Left ventricle myocardium inferior (tissue), 1 donor: Measurements from ENCODE around the gene PDZK1IP1. TPM values are rescaled to one million over a fixed set of nuclear protein-coding genes. Genes with fewer than 3 reads are reported as not detected.

ENCODE experiments used
- DNase-seq: peaks from one replicate; pipeline ENCODE4 v3.0.0-alpha.2; 2020
- H3K27ac ChIP-seq: fragments of 200-600 bp; replicated peaks from 2 replicates; pipeline ENCODE4 v1.8.0; 2021
- H3K27me3 ChIP-seq: fragments of 200-600 bp; 2 replicates; pipeline ENCODE4 v1.8.0; 2021; ENCODE audit warnings: low read depth
- H3K36me3 ChIP-seq: fragments of 200-600 bp; 2 replicates; pipeline ENCODE4 v1.8.0; 2021
- H3K4me1 ChIP-seq: fragments of 200-600 bp; 2 replicates; pipeline ENCODE4 v1.8.0; 2021
- H3K4me3 ChIP-seq: fragments of 200-600 bp; 2 replicates; pipeline ENCODE4 v1.8.0; 2021; ENCODE audit warnings: mild to moderate bottlenecking, moderate library complexity
- H3K9me3 ChIP-seq: fragments of 200-600 bp; replicated peaks from 2 replicates; pipeline ENCODE4 v1.8.0; 2021
- intact Hi-C: fragments of 100-400 bp; cut with micrococcal nuclease; formaldehyde crosslinking; loops from one replicate; pipeline ENCODE4 v1.11.0; 2022
- total RNA-seq: library from RNA; stranded (reverse); fragmentation: NEBNext Ultra II Directional; extraction: Animal tissue kit (Norgen Biotek cat#: 25700); gene quantifications from one replicate; pipeline ENCODE4 v1.2.1, GENCODE V29; 2021
- TF ChIP-seq, protein P1 (sequence below): fragments of 200-600 bp; IDR thresholded peaks from 2 replicates; pipeline ENCODE4 v1.8.0; 2021; ENCODE audit warnings: antibody characterized with exemption, mild to moderate bottlenecking, borderline replicate concordance
- donor health status: DM: no; HTN: yes; CAD: no; lungs with severe emphysema.

Gene PDZK1IP1
- total RNA-seq, 1 donor from 2014 or later = not detected

DNA sequence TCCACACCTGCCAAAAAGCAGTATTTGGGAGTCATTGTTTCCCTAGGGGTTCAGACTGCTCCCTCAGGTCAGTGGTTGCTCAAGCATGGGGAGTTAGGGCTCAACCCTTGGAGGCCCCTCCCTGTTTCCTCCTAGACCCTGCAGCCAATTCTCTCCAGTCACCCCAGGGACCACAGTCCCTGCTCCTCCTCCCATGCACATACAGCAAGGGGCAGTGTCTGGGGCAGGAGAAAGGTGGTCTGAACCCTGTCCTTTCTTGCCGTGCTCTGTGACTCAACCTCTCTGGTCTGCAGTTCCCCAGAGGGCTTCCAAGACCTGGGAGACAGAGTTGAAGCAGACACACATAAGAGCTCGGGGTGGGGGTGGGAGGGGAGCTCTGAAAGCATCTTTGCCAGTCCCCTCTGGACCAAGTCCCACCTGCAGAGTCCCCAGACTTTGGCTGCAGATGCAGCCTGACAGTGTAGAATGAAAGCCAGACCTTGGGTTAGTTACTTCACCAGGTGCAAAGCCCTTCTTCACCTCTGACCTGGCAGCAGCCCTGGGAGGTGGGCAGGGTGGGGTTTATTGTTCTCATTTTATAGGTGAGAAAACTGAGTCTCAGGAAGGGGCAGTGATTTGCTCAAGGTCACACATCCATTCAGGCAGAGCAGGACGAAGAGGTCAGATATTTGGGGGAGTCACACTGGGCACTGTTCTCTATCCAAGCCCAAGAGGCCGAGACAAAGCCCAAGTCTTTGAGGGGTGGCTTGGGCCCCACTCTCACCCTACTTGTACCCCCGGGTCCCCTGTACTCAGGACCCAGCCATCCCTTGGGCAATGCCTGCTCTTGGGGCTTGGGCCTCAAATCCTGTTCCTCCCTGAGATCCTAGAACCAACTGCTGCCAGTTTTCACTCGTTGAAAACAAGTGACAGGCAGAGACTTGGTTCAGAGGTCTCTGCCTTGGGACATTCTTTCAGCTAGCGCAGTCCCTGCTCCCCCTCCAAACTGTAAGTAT is 748 bp downstream of the PDZK1IP1 start:
- H3K27ac ChIP-seq = peak overlapping the region; percentile 36
- TF ChIP-seq, protein P1, sequence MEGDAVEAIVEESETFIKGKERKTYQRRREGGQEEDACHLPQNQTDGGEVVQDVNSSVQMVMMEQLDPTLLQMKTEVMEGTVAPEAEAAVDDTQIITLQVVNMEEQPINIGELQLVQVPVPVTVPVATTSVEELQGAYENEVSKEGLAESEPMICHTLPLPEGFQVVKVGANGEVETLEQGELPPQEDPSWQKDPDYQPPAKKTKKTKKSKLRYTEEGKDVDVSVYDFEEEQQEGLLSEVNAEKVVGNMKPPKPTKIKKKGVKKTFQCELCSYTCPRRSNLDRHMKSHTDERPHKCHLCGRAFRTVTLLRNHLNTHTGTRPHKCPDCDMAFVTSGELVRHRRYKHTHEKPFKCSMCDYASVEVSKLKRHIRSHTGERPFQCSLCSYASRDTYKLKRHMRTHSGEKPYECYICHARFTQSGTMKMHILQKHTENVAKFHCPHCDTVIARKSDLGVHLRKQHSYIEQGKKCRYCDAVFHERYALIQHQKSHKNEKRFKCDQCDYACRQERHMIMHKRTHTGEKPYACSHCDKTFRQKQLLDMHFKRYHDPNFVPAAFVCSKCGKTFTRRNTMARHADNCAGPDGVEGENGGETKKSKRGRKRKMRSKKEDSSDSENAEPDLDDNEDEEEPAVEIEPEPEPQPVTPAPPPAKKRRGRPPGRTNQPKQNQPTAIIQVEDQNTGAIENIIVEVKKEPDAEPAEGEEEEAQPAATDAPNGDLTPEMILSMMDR = no peak
- DNase-seq = no peak
- H3K4me3 ChIP-seq = no peak overlapping the region
- H3K36me3 ChIP-seq = no peaks in the 10 kb centered on the region
- H3K9me3 ChIP-seq = no peaks in the 10 kb centered on the region
- H3K4me1 ChIP-seq = peaks cover 22% of the 10 kb centered on the region
- intact Hi-C loops = no loop called here
- no peaks in the 10 kb centered on the region for H3K27me3 ChIP-seq

DNA sequence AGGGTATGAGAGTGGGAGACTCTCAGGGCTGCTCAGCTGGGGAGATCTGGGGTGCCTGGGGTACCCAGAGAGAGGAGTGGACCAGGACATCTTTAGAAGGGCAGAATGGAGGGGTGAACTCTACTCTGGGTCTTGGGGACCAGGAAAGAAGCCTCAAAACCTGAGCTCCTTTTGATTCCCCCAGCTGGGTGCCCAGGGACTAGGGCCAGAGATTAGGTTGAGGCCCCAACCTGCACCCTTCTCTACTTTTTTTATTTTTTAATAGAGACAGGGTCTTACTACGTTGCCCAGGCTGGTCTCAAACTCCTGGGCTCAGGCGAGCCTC is 1.9 kb downstream of the PDZK1IP1 start:
- Histone ChIP-seq H3K9me3 (no peaks in the 10 kb centered on the region), H3K27ac (no peak overlapping the region), H3K4me1 (peaks cover 18% of the 10 kb centered on the region), H3K27me3 (peaks cover 12% of the 10 kb centered on the region), H3K4me3 (no peak overlapping the region), H3K36me3 (no peaks in the 10 kb centered on the region)
- DNase-seq = no peak
- intact Hi-C loops = no loop called here
- TF ChIP-seq, protein P1 = no peak

DNA sequence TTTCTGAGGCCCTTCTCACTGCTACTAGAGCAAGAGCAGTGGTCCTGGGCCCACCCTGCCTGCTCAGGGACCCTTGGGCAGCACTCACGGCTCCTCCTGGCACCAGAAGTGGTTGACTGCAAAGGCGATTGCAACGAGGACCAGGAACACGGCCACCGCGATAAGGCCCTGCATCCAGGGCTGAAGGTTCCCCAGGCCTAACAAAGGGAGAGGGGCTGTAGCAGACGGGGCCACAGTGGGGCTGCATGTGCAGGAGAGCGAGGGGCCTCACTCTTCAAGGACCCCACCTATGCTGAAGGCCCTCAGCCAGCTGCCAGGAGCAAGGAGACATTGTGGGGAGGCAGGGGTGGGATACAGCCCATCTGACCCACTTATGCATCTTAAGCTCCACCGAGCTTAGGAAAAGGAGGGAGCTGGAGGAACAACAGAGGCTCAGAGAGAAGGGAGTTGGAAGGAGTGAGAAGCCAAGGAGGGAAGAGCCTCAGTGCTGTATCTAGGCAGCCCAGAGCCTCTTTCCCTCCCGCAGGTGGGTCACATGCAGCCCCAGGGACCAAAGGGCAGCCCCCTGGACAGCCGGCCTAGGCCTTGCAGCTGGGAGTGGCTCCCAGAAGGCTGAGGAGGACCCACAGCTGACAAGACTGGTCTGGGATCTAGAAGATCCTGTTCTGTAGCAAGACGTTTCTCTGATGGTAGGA is 2.5 kb downstream of the PDZK1IP1 start:
- intact Hi-C loops = no loop called here
- TF ChIP-seq, protein P1 = no peak
- DNase-seq = no peak
- Histone ChIP-seq H3K27ac (no peak overlapping the region), H3K36me3 (no peaks in the 10 kb centered on the region), H3K9me3 (no peaks in the 10 kb centered on the region), H3K4me3 (no peak overlapping the region), H3K27me3 (peaks cover 17% of the 10 kb centered on the region), H3K4me1 (peaks cover 13% of the 10 kb centered on the region)

DNA sequence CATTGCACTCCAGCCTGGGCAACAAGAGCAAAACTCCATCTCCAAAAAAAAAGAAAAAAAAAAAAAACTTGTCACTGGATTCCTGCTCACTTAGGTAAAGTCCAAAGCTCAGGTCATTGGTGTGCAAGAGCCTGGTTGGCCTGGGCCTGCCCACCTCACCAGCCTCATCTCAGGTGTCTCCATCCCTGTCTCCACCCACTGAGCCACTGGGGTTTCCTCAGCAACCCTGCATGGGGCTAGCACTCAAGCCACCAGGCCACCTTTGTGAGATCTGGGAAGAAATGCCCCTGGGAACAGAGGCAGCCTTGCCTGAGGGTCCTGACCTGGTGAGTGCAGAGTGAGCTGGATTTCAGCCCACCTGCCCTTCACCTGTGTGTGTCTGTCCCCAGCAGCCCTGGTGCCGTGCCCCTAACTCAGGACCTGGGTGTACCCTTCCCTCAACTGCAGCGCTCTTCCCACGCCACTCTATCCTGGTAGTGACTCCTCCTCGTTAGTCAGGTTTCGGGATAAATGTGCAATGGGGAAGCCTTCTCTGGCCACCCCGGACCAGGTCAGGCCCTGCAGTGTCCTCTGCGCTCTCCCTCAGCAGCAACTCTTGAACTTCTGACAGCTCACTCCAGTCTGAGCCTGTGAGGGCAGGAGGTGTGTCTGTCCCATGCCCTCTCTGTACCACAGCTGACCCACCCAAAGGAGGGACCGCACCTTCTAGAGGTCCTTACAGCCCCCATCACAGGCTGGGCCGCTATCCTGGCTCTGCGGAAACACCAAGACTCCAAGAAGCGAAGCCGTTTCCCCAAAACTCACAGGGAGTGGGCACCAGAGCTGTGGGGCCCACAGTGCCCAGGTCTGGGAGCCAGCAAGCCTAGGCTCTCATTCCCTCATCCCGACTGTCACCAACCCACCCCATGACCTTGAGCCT is 3.3 kb downstream of the PDZK1IP1 start:
- TF ChIP-seq, protein P1 = no peak
- H3K27me3 ChIP-seq = peaks cover 25% of the 10 kb centered on the region
- DNase-seq = no peak
- H3K36me3 ChIP-seq = no peaks in the 10 kb centered on the region
- H3K4me3 ChIP-seq = no peak overlapping the region
- H3K27ac ChIP-seq = no peak overlapping the region
- intact Hi-C loops = no loop called here
- H3K9me3 ChIP-seq = no peaks in the 10 kb centered on the region
- peaks cover 13% of the 10 kb centered on the region for H3K4me1 ChIP-seq
